OCI-LY7 (cell line): ENCODE results near the gene PDZD7.

Experiments used
- CTCF ChIP-seq: fragments of 200-600 bp; sonication (generic); conservative IDR thresholded peaks from 2 replicates; pipeline ENCODE4 v1.5.1; 2014; ENCODE audit warnings: mild to moderate bottlenecking, antibody characterized with exemption, low read length, moderate library complexity, mixed read lengths
- EZH2phosphoT487 ChIP-seq: fragments of 200-600 bp; sonication (generic); IDR thresholded peaks from 2 replicates; pipeline ENCODE4 v1.6.1; 2018; ENCODE audit warnings: low read depth, borderline replicate concordance, mild to moderate bottlenecking, mixed run types, antibody characterized with exemption, low read length, moderate library complexity, mixed read lengths

GRCh38 chr10:101076630-101077029, 45.7 kb upstream of the PDZD7 start:
- TF ChIP-seq CTCF: no peak
- TF ChIP-seq EZH2phosphoT487: no peak
